Measurements from ENCODE around the gene FARS2. TPM values are rescaled to one million over a fixed set of nuclear protein-coding genes. Genes with fewer than 3 reads are reported as not detected.

The FARS2 gene
- total RNA-seq, 1 experiment from 2014 or later = 15.0 TPM

DNA sequence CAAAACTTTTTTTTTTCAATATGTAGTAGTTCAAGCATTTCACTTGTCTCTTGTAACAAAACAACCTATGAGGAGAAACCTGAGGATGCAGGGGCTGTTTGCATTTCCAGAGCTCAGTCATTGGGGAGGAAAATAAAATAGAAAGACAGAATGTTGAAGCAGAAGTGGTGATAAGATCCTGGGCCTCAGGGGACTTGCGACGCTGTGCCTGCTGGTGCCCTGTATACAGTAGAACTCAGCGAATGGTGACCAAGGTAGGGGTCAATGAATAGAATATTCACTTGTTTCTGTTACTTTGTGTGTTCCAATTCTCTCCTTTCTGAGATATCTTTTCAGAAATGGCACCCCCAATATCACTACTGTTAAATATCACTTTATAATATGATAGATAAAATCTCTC is 271.6 kb downstream of the FARS2 start (continued):
- TF ChIP-seq, protein P1, sequence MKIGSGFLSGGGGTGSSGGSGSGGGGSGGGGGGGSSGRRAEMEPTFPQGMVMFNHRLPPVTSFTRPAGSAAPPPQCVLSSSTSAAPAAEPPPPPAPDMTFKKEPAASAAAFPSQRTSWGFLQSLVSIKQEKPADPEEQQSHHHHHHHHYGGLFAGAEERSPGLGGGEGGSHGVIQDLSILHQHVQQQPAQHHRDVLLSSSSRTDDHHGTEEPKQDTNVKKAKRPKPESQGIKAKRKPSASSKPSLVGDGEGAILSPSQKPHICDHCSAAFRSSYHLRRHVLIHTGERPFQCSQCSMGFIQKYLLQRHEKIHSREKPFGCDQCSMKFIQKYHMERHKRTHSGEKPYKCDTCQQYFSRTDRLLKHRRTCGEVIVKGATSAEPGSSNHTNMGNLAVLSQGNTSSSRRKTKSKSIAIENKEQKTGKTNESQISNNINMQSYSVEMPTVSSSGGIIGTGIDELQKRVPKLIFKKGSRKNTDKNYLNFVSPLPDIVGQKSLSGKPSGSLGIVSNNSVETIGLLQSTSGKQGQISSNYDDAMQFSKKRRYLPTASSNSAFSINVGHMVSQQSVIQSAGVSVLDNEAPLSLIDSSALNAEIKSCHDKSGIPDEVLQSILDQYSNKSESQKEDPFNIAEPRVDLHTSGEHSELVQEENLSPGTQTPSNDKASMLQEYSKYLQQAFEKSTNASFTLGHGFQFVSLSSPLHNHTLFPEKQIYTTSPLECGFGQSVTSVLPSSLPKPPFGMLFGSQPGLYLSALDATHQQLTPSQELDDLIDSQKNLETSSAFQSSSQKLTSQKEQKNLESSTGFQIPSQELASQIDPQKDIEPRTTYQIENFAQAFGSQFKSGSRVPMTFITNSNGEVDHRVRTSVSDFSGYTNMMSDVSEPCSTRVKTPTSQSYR (CRISPR knock-in tag; IDR thresholded peaks at IDR 0.05) = no peak
- TF ChIP-seq, protein P2, sequence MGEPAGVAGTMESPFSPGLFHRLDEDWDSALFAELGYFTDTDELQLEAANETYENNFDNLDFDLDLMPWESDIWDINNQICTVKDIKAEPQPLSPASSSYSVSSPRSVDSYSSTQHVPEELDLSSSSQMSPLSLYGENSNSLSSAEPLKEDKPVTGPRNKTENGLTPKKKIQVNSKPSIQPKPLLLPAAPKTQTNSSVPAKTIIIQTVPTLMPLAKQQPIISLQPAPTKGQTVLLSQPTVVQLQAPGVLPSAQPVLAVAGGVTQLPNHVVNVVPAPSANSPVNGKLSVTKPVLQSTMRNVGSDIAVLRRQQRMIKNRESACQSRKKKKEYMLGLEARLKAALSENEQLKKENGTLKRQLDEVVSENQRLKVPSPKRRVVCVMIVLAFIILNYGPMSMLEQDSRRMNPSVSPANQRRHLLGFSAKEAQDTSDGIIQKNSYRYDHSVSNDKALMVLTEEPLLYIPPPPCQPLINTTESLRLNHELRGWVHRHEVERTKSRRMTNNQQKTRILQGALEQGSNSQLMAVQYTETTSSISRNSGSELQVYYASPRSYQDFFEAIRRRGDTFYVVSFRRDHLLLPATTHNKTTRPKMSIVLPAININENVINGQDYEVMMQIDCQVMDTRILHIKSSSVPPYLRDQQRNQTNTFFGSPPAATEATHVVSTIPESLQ (CRISPR knock-in tag; IDR thresholded peaks at IDR 0.05) = no peak

DNA sequence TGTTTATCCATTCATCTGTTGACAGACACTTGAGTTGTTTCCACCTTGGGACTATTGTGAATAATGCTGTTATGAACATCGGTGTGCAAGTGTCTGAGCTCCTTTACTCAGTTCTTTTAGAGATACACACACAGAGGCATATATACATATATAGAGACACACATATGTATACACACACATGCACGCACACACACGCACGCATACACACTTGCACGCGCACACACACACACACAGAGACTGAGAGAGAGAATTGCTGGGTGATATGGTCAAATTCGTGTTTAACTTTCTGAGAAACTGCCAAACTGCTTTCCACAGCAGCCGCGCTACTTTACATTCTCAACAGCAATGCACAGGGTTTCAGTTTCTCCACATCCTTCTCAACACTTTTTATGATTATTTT is 273.3 kb downstream of the FARS2 start:
- DNase-seq (ENCODE audit: low spot score) (no peak), ATAC-seq (no peak)
- Mint-ChIP-seq H3K27ac (no peak overlapping the region), H3K27me3 (ENCODE audit: low read depth) (no peaks in the 10 kb centered on the region), H3K9me3 (peaks cover 4% of the 10 kb centered on the region), H3K4me3 (no peak overlapping the region), H3K36me3 (no peaks in the 10 kb centered on the region), H3K4me1 (peaks cover 7% of the 10 kb centered on the region)
- TF ChIP-seq ZNF263 (CRISPR knock-in tag; IDR thresholded peaks at IDR 0.05; ENCODE audit: low read depth) (no peak), FOXJ3 (CRISPR knock-in tag; IDR thresholded peaks at IDR 0.05; ENCODE audit: borderline replicate concordance) (no peak), NR1H2 (CRISPR knock-in tag; IDR thresholded peaks at IDR 0.05) (no peak), SOX15 (CRISPR knock-in tag; IDR thresholded peaks at IDR 0.05) (no peak), CBFB (CRISPR knock-in tag; IDR thresholded peaks at IDR 0.05; ENCODE audit: low read depth) (no peak), FOXP1 (CRISPR knock-in tag; IDR thresholded peaks at IDR 0.05; ENCODE audit: borderline replicate concordance) (no peak), ZNF423 (CRISPR knock-in tag; IDR thresholded peaks at IDR 0.05) (no peak), ZNF219 (CRISPR knock-in tag; IDR thresholded peaks at IDR 0.05; ENCODE audit: borderline replicate concordance) (no peak), CREM (CRISPR knock-in tag; IDR thresholded peaks at IDR 0.05) (no peak), ETV6 (CRISPR knock-in tag; IDR thresholded peaks at IDR 0.05) (no peak)
- TF ChIP-seq, protein P3, sequence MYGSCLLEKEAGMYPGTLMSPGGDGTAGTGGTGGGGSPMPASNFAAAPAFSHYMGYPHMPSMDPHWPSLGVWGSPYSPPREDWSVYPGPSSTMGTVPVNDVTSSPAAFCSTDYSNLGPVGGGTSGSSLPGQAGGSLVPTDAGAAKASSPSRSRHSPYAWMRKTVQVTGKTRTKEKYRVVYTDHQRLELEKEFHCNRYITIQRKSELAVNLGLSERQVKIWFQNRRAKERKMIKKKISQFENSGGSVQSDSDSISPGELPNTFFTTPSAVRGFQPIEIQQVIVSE (CRISPR knock-in tag; IDR thresholded peaks at IDR 0.05; ENCODE audit: borderline replicate concordance) = no peak
- TF ChIP-seq, protein P4, sequence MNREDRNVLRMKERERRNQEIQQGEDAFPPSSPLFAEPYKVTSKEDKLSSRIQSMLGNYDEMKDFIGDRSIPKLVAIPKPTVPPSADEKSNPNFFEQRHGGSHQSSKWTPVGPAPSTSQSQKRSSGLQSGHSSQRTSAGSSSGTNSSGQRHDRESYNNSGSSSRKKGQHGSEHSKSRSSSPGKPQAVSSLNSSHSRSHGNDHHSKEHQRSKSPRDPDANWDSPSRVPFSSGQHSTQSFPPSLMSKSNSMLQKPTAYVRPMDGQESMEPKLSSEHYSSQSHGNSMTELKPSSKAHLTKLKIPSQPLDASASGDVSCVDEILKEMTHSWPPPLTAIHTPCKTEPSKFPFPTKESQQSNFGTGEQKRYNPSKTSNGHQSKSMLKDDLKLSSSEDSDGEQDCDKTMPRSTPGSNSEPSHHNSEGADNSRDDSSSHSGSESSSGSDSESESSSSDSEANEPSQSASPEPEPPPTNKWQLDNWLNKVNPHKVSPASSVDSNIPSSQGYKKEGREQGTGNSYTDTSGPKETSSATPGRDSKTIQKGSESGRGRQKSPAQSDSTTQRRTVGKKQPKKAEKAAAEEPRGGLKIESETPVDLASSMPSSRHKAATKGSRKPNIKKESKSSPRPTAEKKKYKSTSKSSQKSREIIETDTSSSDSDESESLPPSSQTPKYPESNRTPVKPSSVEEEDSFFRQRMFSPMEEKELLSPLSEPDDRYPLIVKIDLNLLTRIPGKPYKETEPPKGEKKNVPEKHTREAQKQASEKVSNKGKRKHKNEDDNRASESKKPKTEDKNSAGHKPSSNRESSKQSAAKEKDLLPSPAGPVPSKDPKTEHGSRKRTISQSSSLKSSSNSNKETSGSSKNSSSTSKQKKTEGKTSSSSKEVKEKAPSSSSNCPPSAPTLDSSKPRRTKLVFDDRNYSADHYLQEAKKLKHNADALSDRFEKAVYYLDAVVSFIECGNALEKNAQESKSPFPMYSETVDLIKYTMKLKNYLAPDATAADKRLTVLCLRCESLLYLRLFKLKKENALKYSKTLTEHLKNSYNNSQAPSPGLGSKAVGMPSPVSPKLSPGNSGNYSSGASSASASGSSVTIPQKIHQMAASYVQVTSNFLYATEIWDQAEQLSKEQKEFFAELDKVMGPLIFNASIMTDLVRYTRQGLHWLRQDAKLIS (CRISPR knock-in tag; IDR thresholded peaks at IDR 0.05; ENCODE audit: borderline replicate concordance) = no peak
- TF ChIP-seq, protein P1 (CRISPR knock-in tag; IDR thresholded peaks at IDR 0.05) = no peak
- TF ChIP-seq, protein P5, sequence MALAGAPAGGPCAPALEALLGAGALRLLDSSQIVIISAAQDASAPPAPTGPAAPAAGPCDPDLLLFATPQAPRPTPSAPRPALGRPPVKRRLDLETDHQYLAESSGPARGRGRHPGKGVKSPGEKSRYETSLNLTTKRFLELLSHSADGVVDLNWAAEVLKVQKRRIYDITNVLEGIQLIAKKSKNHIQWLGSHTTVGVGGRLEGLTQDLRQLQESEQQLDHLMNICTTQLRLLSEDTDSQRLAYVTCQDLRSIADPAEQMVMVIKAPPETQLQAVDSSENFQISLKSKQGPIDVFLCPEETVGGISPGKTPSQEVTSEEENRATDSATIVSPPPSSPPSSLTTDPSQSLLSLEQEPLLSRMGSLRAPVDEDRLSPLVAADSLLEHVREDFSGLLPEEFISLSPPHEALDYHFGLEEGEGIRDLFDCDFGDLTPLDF (CRISPR knock-in tag; IDR thresholded peaks at IDR 0.05) = no peak
- ChIA-PET CTCF (no interaction called here), POLR2A (no interaction called here)

All from WTC11 (cell line).